OCI-M2 (cell line): ENCODE measurements around the gene MDH2.
"Not testable (repeated sequence)": the region's sequence is repeated elsewhere in the genome, so short reads cannot be mapped to it uniquely, and the experiment has no call there.

ENCODE experiments used
- DNase-seq: peaks from one replicate; lab custom pipeline; 2025; ENCODE audit not compliant: unreplicated experiment; lab: John Stamatoyannopoulos, UW

MDH2 gene

GRCh38 chr7:76071316-76072242 lies 23.7 kb downstream of the MDH2 start:
- DNase-seq: no peak

GRCh38 chr7:76072243-76073148 lies 24.6 kb downstream of the MDH2 start:
- DNase-seq: no peak

- no peak for DNase-seq
Observed at GRCh38 chr7:76073335-76073990, 25.6 kb downstream of the MDH2 start.

GRCh38 chr7:76074306-76074971 lies 26.5 kb downstream of the MDH2 start:
- no peak for DNase-seq

GRCh38 chr7:76074972-76075370 lies 27.1 kb downstream of the MDH2 start:
- DNase-seq: no peak

GRCh38 chr7:76076995-76077394 lies 29.1 kb downstream of the MDH2 start:
- no peak for DNase-seq

GRCh38 chr7:76077435-76077834 lies 29.5 kb downstream of the MDH2 start:
- DNase-seq: no peak

GRCh38 chr7:76080204-76080603 lies 32.3 kb downstream of the MDH2 start:
- DNase-seq: no peak

- DNase-seq: not testable (repeated sequence)
Observed at GRCh38 chr7:76084115-76084514, 36.2 kb downstream of the MDH2 start.

- DNase-seq: no peak
Observed at GRCh38 chr7:76086070-76086469, 38.2 kb downstream of the MDH2 start.

GRCh38 chr7:76087362-76087791 lies 39.5 kb downstream of the MDH2 start:
- DNase-seq: not testable (repeated sequence)

GRCh38 chr7:76089865-76090475 lies 42.1 kb downstream of the MDH2 start:
- DNase-seq: no peak

GRCh38 chr7:76091506-76091905 lies 43.6 kb downstream of the MDH2 start:
- no peak for DNase-seq

- not testable (repeated sequence) for DNase-seq
Observed at GRCh38 chr7:76093531-76093930, 45.6 kb downstream of the MDH2 start.

GRCh38 chr7:76094326-76094725 lies 46.4 kb downstream of the MDH2 start:
- DNase-seq: not testable (repeated sequence)

GRCh38 chr7:76095908-76096307 lies 48.0 kb downstream of the MDH2 start:
- no peak for DNase-seq

GRCh38 chr7:76101693-76102437 lies 54.0 kb downstream of the MDH2 start:
- not testable (repeated sequence) for DNase-seq

GRCh38 chr7:76103788-76104187 lies 55.9 kb downstream of the MDH2 start:
- DNase-seq: not testable (repeated sequence)

GRCh38 chr7:76106130-76106529 lies 58.2 kb downstream of the MDH2 start:
- not testable (repeated sequence) for DNase-seq
